Measurements from ENCODE around the gene NQO1. TPM values are rescaled to one million over a fixed set of nuclear protein-coding genes. Genes with fewer than 3 reads are reported as not detected.

Gene NQO1
- total RNA-seq, 1 donor from 2014 or later = 560 TPM

GRCh38 chr16:69707920-69708683 is 18.3 kb downstream of the NQO1 start:
- DNase-seq (ENCODE audit: low read depth, low spot score) = no peak

GRCh38 chr16:69706975-69707340 is 19.4 kb downstream of the NQO1 start:
- no peak for DNase-seq (ENCODE audit: low read depth, low spot score)

- DNase-seq (ENCODE audit: low read depth, low spot score) = no peak
Measured at GRCh38 chr16:69706256-69706974, 19.9 kb downstream of the NQO1 start.

- DNase-seq (ENCODE audit: low read depth, low spot score) = no peak
Measured at GRCh38 chr16:69703638-69704037, 22.7 kb downstream of the NQO1 start.

GRCh38 chr16:69701866-69702265 is 24.5 kb downstream of the NQO1 start:
- DNase-seq (ENCODE audit: low read depth, low spot score) = no peak

- no peak for DNase-seq (ENCODE audit: low read depth, low spot score)
Measured at GRCh38 chr16:69701452-69701851, 24.9 kb downstream of the NQO1 start.

GRCh38 chr16:69699915-69700314 is 26.4 kb downstream of the NQO1 start:
- DNase-seq (ENCODE audit: low read depth, low spot score) = no peak

- DNase-seq (ENCODE audit: low read depth, low spot score) = no peak
Measured at GRCh38 chr16:69698404-69698803, 28.0 kb downstream of the NQO1 start.

GRCh38 chr16:69693916-69694315 is 32.4 kb downstream of the NQO1 start:
- DNase-seq (ENCODE audit: low read depth, low spot score) = no peak

GRCh38 chr16:69691980-69692911 is 34.1 kb downstream of the NQO1 start:
- DNase-seq (ENCODE audit: low read depth, low spot score) = no peak

- DNase-seq (ENCODE audit: low read depth, low spot score) = no peak
Measured at GRCh38 chr16:69688589-69688988, 37.8 kb downstream of the NQO1 start.

GRCh38 chr16:69680358-69680757 is 46.0 kb downstream of the NQO1 start:
- no peak for DNase-seq (ENCODE audit: low read depth, low spot score)

GRCh38 chr16:69672998-69673713 is 53.2 kb downstream of the NQO1 start:
- DNase-seq (ENCODE audit: low read depth, low spot score) = no peak

GRCh38 chr16:69672315-69672997 is 53.9 kb downstream of the NQO1 start:
- no peak for DNase-seq (ENCODE audit: low read depth, low spot score)

GRCh38 chr16:69669577-69669976 is 56.8 kb downstream of the NQO1 start:
- no peak for DNase-seq (ENCODE audit: low read depth, low spot score)

GRCh38 chr16:69663846-69664245 is 62.5 kb downstream of the NQO1 start:
- DNase-seq (ENCODE audit: low read depth, low spot score) = no peak

- no peak for DNase-seq (ENCODE audit: low read depth, low spot score)
Measured at GRCh38 chr16:69662901-69663300, 63.5 kb downstream of the NQO1 start.

GRCh38 chr16:69660166-69660565 is 66.2 kb downstream of the NQO1 start:
- DNase-seq (ENCODE audit: low read depth, low spot score) = no peak
